Stimulated activated CD4-positive, alpha-beta T cell treated with anti-CD3 and anti-CD28 coated beads, Interleukin-1b, Interleukin-23, amount 100 ng/mL, for 4 hours (primary cell): ENCODE data around the gene MCEE.
"Not testable (repeated sequence)": the region's sequence is repeated elsewhere in the genome, so short reads cannot be mapped to it uniquely, and the experiment has no call there.

Source experiments
- DNase-seq, 2 donors: peaks; one replicate each; pipeline ENCODE4 v3.0.0-alpha.2; 2020; ENCODE audit warnings: low read depth in 2 of 2

Gene MCEE

DNA sequence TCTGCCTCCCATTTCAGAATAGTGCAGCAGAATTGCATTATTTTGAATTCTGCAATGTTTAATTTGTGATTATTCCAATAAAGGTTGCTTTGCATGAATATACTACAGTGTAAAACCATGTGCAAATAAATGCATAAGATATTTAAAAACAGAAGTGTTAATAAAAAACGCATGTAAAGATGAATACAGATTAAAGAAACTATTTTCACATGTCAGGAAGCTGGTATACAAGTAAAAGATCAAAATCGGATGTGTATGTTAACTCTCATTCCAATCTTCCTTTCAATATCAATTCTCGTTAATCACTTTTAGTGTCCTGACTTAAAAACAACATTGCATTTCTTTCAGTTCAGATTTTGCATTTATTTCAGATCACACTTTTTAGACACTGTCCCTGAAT is 3.1 kb downstream of the MCEE start:
- DNase-seq, result no peak

DNA sequence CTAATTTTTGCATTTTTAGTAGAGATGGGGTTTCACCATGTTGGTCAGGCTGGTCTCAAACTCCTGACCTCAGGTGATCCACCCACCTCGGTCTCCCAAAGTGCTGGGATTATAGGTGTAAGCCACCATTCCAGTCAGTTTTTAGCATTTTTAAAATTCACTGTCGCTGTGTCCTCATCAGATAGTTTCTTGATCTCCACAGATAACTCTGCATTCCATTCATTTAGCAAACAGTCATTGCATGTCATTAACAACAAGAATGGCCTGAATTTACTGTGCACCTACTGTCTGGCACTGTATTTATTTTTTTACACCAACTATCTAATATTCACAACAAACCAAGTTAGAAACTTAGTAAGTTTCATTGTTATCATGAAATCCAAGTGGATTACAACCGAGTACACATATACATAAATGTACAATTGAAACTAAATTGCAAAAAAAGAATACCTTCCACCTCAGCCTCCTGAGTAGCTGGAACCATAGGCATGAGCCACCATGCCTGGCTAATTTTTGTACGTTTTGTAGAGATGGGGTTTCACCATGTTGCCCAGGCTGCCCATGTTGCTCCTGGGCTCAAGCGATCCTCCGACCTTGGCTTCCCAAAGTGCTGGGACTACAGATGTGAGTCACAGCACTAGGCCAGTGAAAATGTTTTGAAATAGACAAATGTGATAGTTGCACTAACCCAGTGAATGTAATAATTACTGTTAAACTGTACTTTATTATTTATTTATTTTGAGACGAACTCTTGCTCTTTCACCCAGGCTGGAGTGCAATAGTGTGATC is 4.3 kb downstream of the MCEE start:
- no peak for DNase-seq

DNA sequence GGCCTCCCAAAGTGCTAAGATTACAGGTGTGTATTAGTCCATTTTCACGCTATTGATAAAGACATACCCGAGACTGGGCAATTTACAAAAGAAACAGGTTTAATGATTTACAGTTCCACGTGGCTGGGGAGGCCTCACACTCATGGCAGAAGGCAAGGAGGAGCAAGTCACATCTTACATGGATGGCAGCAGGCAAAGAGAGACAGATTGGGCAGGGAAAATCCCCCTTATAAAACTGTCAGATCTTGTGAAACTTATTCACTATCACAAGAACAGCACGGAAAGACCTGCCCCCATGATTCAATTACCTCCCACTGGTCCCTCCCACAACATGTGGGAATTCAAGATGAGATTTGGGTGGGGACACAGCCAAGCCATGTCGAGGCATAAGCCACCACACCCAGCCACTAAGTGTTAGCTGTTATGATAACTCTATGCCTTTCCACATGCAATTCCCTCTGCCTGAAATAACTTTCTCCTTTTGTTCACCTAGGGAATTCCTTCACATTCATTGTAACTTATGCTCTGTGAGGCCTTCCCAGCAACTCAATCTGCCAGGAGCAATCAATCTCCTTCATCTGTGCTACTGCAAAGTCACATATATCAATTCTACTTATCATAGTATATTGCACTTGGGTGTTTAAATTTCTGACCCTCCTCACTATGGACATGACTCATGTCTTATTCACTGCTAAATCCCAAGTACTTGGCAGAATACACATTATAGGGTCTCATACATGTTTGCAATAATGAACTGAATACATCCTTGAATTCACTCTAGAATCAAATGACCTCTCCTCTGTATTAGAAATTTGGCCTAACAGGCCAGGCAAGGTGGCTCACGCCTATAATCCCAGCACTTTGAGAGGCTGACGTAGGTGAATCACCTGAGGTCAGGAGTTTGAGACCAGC is 7.4 kb downstream of the MCEE start:
- DNase-seq, result no peak

DNA sequence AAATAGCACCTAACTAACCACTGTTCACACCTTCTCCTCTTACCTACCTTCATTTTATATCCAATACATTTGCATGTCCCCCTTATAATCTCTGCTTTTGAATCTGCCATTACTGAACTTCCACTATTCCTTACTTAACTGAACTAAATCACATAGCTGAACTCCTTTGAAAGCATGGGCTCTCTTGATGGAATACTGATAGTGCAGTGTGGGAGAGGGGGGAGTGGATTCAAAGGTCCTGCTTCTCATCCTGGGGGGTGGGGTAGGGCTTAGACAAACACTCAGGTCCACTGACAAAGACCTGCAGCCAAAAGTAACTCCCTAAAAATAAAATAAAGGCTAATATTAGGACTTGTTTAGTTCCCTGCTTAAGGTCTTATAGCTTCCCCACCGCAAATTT is 8.6 kb downstream of the MCEE start:
- no peak for DNase-seq

DNA sequence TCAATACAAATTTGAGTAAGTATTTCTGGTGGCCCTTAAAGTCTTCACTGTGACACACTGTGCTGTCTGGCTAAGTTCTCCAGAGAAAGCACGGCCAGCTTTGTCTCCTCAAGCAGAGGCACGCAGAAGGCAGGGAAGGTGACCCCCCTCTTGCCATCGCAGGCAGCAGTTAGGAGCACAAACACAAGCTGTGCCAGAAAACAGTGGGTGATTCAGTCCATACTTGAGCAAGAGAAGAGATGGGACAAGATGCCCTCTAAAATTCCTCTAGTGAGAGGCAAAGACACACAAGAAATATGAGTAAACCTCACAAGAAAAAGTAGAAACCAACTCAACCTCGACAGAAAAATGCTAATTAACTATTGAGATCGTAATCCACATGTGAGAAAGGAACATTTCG is 9.8 kb downstream of the MCEE start:
- no peak for DNase-seq

DNA sequence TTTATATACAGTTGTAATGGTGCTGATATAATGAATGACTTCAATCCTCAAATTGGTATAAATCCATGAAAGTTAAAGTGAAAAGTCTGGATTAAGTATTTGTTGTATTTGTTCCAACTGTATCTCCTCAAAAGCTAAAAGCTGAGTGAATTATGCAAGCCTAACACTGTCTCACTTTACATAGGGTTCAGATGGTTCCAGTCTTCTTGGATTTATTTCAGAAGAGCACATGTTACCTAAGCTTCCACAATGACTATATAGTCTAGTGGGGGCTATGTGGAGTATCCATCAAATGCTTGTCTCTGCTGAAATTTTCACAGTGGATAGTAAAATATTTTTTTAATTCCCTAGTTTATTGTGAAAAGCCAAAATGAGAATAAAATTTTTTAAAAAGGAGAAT is 13.0 kb downstream of the MCEE start:
- DNase-seq, result no peak

DNA sequence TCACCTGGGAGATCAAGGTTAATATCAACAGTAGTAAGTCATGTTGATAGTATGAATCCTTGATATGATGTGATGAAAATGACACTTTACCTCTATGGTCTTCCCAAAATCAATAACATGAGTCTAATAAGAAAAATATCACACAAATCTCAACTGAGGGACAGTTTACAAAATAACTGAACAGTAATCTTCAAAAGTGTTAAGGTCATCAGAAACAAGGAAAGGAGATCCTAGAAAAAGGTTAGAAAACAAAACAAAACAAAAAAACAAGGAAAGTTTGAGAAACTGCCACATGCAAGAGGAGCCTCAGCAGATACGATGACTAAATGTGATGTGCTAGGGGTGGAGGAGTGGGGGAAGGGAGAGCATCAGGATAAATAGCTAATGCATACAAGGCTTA is 16.2 kb downstream of the MCEE start:
- DNase-seq, result no peak

DNA sequence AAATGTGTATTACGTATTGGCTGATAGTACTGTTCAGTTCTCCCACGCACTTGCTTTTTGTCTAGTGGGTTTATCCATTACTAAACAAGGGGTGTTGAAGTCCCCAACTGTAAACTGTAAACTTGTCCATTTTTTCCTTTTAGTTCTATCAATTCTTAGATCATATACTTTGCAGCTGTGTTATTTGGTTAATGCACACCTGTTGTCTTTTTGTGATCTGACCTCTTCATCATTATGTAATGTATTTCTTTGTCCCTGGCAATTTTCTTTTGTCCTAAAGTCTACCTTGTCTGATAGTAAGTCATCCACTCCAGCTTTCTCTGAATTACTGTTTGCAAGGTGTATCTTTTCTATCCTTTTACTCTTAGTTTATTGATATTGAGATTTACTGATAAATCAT is 21.9 kb downstream of the MCEE start:
- no peak for DNase-seq

DNA sequence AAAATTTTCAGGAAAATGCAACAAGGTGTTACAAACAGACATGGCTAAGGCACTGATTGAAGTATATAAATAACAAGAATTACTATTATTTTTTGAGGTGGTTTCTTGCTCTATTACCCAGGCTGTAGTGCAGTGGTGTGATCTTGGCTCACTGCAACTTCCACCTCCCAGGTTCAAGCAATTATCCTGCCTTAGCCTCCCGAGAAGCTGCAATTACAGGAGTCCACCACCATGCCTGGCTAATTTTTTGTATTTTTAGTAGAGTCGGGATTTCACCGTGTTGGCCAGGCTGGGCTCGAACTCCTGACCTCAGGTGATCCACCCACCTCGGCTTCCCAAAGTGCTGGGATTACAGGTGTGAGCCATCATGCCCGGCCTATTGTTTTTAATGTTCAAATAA is 23.6 kb downstream of the MCEE start:
- DNase-seq, result not testable (repeated sequence)

DNA sequence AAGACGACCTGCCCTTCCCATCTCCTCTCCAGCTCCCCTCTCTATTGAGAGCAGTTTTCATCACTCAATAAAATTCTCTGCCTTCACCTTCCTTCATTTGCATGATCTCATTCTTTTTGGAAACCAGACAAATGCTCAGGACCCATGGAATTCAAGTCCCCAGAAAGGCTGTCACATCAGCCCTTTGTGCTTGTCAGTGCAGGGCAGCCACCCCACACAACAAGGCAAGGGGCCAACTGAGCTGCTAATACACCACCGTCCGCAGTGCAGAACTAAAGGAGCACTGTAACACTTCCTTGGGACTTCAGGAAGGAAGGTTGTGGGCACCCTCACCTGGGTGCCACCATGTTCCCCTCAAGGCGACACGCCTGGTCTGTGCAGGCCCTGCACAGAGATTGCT is 26.2 kb downstream of the MCEE start:
- DNase-seq, result no peak

DNA sequence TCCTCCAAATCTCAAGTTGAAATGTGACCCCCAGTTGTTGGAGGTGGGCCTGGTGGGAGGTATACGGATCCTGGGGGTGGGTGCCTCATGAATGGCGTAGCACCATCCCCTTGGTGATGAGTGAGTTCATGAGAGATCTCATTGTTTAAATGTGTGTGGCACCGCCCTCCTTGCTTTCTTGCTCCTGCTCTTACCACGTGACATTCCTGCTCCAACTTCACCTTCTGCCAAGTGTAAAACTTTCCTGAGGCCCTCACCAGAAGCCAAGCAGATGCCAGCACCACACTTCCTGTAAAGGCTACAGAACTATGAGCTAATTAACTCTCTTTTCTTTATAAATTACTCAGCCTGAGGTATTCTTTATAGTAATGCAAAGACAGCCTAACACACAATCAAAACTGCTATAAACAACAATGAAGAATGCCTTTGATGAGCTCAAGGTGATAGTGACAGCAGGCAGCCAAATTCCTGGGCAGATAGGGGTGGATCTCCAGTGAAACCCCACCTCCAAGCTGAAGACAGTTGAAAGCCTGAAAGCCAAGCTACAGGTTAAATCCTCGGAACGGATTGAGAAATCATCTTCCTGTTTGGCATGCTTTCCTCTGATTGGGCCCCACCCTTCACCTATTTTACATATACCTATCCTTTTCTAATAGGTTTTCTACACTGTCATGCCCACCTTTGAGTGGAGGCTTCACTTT is 26.9 kb downstream of the MCEE start:
- DNase-seq, result no peak

DNA sequence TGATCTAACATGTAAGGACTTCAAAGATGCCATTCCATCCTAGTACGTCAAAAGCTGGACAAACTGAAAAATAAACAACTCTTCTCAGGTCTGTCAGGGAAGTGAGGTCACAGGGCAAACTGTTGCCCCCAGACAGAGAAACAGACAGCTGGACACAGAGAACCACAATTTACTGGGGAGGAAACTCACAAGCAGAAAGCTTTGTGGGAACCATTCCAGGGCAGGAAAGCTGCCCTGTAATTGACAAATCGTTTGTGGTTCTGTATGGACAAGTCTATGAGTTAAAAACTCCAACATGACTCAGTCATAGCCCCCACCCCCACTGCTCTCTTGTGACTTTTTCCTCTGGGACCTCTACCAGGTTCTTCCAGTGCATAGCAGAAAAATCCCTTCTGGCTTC is 28.4 kb downstream of the MCEE start:
- DNase-seq, result no peak

DNA sequence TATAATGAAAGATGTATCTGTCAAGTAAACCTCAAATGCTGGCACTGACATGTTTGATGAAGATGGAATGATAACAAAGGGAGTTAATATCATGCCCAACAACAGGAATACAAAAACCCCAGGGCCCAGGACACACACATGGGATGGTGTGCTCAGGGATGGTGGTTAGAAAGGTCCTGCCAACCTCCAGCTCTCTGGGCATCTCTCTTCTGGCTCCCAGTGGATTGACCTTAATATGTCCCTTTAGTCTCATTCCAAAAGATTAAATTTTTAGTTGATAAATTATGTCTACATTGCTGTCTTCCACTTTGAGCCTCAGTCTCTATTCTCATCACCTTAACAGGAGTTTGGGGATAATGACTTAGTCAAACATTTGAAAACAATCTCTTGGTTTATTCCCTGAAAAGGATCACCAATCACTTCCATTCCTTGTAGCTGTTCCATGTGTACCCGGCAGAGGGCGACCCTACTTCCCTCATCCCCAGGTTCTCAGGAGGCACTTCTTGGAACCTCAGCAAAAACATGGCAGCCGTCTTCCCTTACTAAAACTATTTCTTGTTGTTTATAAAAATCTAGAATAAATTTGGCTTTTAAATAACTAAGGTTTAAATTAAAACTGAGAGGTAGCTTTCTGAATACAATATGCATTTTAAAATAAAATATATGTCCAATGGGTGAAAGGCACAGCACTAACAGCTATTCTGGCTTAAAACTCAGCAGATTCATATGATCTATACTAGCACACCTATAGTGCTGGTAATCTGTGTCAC is 29.6 kb downstream of the MCEE start:
- peak; percentile 28 to 32 for DNase-seq

DNA sequence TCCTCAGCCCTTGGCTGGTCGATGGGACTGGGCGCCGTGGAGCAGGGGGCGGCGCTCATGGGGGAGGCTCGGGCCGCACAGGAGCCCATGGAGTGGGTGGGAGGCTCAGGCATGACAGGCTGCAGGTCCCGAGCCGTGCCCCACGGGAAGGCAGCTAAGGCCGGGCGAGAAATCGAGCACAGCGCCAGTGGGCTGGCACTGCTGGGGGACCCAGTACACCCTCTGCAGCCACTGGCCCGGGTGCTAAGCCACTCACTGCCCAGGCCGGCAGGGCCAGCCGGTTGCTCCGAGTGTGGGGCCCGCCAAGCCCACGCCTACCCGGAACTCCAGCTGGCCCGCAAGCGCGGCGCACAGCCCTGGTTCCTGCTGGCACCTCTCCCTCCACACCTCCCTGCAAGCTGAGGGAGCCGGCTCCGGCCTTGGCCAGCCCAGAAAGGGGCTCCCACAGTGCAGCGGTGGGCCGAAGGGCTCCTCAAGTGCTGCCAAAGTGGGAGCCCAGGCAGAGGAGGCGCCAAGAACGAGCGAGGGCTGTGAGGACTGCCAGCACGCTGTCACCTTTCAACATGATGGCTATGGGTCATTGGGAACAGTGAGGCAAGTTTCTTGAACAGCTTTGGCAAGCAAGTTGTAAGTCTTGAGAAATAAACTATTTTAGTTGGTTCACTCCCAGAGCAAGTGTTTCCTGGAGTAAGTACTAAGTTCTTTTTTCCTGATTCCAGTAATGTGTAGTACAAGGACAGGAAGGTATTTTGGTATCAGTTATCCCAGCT is 37.4 kb downstream of the MCEE start:
- DNase-seq, result not testable (repeated sequence)

DNA sequence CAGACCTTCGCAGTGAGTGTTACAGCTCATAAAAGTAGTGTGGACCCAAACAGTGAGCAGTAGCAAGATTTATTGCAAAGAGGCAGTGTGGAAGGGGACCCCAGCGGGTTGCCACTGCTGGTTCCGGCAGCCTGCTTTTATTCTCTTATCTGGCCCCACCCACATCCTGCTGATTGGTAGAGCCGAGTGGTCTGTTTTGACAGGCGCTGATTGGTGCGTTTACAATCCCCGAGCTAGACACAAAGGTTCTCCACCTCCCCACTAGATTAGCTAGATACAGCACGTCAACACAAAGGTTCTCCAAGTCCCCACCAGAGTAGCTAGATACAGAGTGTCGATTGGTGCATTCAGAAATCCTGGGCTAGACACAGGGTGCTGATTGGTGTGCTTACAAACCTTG is 38.2 kb downstream of the MCEE start:
- DNase-seq, result not testable (repeated sequence)

DNA sequence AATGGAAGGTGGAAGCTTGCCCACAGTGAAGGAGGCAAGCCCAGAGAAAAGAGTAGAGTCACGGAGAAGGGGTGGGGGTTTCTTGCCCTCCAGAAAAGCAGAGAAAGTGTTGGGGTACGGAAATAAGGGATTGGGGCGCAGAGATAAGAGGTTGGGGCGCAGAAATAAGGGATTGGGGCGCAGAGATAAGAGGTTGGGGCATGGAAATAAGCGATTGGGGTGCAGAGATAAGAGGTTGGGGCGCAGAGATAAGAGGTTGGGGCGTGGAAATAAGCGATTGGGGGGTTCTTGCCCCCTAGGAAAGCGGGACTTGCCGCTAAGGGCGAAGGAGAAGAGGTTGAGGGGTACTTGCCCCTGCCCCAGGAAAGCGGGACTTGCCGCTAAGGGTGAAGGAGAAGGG is 40.6 kb downstream of the MCEE start:
- not testable (repeated sequence) for DNase-seq

DNA sequence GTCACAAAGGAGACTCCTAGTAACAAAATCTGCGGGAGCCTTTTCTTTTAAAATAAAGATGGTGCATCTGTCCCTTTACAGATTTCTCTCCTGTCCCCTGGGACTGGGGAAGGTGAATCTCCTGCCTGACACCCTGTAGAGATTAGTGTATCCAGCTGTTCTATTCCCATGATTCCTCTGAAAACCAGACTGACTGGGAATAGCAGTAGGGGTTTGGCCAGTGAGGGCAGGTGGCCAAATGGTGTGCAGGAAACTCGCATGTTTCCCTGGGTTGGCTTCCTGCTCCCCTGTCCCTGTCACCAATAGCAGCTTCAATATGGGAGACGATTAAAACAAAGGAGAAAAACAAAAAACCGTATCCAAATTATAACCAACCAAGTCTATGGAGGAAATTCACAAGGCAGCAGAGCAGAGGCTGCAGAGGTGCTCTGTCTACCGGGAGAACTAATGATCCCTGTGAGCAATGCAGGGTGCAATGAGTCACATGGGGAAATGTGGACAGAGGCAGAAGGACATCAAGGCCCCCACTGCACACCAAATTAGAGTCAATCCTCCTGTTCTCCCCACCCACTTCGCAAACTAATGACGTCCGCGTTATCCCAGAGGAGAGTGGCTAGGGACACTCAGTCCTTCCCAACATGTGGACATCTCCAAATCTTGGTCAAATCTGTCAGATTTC is 44.6 kb downstream of the MCEE start:
- DNase-seq, result not testable (repeated sequence)

DNA sequence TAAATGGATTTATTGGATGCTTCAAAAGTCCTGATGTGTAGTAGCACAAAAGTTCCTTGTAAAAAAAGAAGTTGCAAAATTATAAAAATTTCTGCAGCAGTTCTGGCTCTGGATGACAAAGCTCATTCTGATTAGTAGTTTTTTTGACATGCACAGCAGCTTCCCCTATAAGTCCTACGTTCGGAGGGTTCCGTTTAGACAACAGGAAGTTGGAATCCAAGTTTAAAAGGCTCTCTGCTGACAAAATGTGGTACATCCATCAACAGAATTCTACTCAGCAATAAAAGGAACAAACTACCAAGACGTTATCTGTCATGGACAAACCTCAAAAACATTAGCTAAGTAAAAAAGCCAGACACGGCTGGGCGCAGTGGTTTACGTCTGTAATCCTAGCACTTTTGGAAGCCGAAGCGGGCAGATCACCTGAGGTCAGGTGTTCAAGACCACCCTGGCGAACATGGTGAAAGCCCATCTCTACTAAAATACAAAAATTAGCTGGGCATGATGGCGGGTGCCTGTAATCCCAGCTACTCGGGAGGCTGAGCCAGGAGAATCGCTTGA is 46.2 kb downstream of the MCEE start:
- not testable (repeated sequence) for DNase-seq

DNA sequence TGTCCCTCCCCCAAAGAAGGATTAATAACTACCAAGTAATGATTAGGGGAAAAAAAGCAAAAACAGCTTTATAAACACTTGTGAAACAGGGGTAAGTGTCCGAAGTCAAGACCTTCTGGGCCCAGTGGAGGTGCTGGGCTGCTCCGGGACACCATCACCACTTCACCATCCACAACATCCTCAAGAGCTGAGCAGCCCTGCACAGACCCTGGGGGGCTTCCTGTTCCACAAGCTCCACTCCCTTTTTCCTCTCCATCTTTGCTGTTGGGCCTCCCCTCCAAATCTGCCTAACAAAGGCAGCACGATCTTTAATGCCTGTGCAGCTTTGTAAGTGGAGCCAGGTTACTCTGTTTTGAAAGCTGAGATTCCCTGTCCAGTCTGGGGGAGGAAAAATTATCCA is 46.7 kb downstream of the MCEE start:
- DNase-seq, result not testable (repeated sequence)
